Smooth muscle cell (in vitro differentiated cells): ENCODE data around the gene KLK15. TPM values are rescaled to one million over a fixed set of nuclear protein-coding genes. Genes with fewer than 3 reads are reported as not detected.

Experiments
- DNase-seq: peaks from one replicate; lab custom pipeline; 2025; ENCODE audit not compliant: unreplicated experiment; lab: John Stamatoyannopoulos, UW
- H2AFZ ChIP-seq: fragments of 200-600 bp; sonication (generic); 2 replicates; pipeline ENCODE4 v1.6.0; 2016; ENCODE audit warnings: antibody characterized with exemption, low read depth, mild to moderate bottlenecking
- H3F3A ChIP-seq: fragments of 200-600 bp; sonication (generic); 2 replicates; pipeline ENCODE4 v1.6.0; 2017; ENCODE audit warnings: antibody characterized with exemption, low read depth
- H3K27ac ChIP-seq: fragments of 200-600 bp; sonication (generic); 2 replicates; pipeline ENCODE4 v1.5.1; 2016; ENCODE audit warnings: low read depth, mild to moderate bottlenecking
- H3K27me3 ChIP-seq: fragments of 200-600 bp; sonication (generic); 2 replicates; pipeline ENCODE4 v1.6.1; 2016; ENCODE audit warnings: low read depth, mild to moderate bottlenecking
- H3K36me3 ChIP-seq: fragments of 200-600 bp; sonication (generic); 2 replicates; pipeline ENCODE4 v1.5.1; 2016; ENCODE audit warnings: low read depth
- H3K4me1 ChIP-seq: fragments of 200-600 bp; sonication (generic); 2 replicates; pipeline ENCODE4 v1.5.1; 2016; ENCODE audit warnings: low read depth
- H3K4me2 ChIP-seq: fragments of 200-600 bp; sonication (generic); 2 replicates; pipeline ENCODE4 v1.6.0; 2016; ENCODE audit warnings: mild to moderate bottlenecking
- H3K4me3 ChIP-seq: fragments of 200-600 bp; sonication (generic); 2 replicates; pipeline ENCODE4 v1.5.1; 2016; ENCODE audit warnings: mild to moderate bottlenecking
- H3K79me2 ChIP-seq: fragments of 200-600 bp; sonication (generic); 2 replicates; pipeline ENCODE4 v1.6.0; 2016; ENCODE audit warnings: low read depth, mild to moderate bottlenecking
- H3K9ac ChIP-seq: fragments of 200-600 bp; sonication (generic); 2 replicates; pipeline ENCODE4 v1.6.0; 2016; ENCODE audit warnings: low read depth
- H3K9me3 ChIP-seq: fragments of 200-600 bp; sonication (generic); replicated peaks from 2 replicates; pipeline ENCODE4 v1.5.1; 2016; ENCODE audit warnings: low read depth
- H4K20me1 ChIP-seq: fragments of 200-600 bp; sonication (generic); 2 replicates; pipeline ENCODE4 v1.6.0; 2016; ENCODE audit warnings: low read depth
- CTCF ChIP-seq: fragments of 200-600 bp; sonication (generic); IDR thresholded peaks from 2 replicates; pipeline ENCODE4 v1.5.1; 2017; ENCODE audit warnings: borderline replicate concordance, mild to moderate bottlenecking, antibody characterized with exemption; ENCODE audit not compliant: insufficient read depth, poor library complexity, severe bottlenecking
- WGBS: methylation state at CpG from one replicate; pipeline ENCODE4 v1.1.7; 2016; ENCODE audit warnings: low lambda C conversion rate; 5-methylcytosine and 5-hydroxymethylcytosine counted together
- polyA plus RNA-seq: library from polyadenylated mRNA; unstranded; fragments of >200 nt; fragmentation: Nextera tagmentation; extraction: Ambion mirVana; gene quantifications from 2 replicates; pipeline ENCODE4 v1.2.1, GENCODE V29; 2016
- total RNA-seq: library from RNA; depleted of rRNA; stranded (reverse); fragments of >200 nt; gene quantifications from 2 replicates; pipeline ENCODE4 v1.2.3, GENCODE V29; 2014

Gene KLK15
- total and polyA plus RNA-seq, 2 experiments from 2014 or later: not detected

- Histone ChIP-seq H3K9me3 (no peaks in the 10 kb centered on the region), H3K4me2 (no peak overlapping the region), H3K36me3 (no peaks in the 10 kb centered on the region), H3F3A (no peaks in the 10 kb centered on the region), H3K4me3 (no peak overlapping the region), H3K9ac (no peak overlapping the region), H2AFZ (no peak overlapping the region), H3K27me3 (no peaks in the 10 kb centered on the region), H3K4me1 (no peaks in the 10 kb centered on the region), H3K27ac (no peak overlapping the region), H4K20me1 (no peaks in the 10 kb centered on the region), H3K79me2 (no peaks in the 10 kb centered on the region)
- DNase-seq: no peak
- 89% methylated on average over 6 of the region's 6 CpGs for WGBS
- TF ChIP-seq CTCF: no peak
Observed at GRCh38 chr19:50833802-50834167, 411 bp upstream of the KLK15 start.

GRCh38 chr19:50832666-50833065 is 708 bp downstream of the KLK15 start:
- H3K9me3 ChIP-seq: no peaks in the 10 kb centered on the region
- 92% methylated on average over 8 of the region's 8 CpGs for WGBS
- no peaks in the 10 kb centered on the region for H3K79me2 ChIP-seq
- no peaks in the 10 kb centered on the region for H4K20me1 ChIP-seq
- no peak for TF ChIP-seq CTCF
- DNase-seq: no peak
- H3K4me1 ChIP-seq: no peaks in the 10 kb centered on the region
- no peaks in the 10 kb centered on the region for H3K36me3 ChIP-seq
- no peak overlapping the region for H3K4me3 ChIP-seq
- no peak overlapping the region for H2AFZ ChIP-seq
- no peaks in the 10 kb centered on the region for H3F3A ChIP-seq
- no peak overlapping the region for H3K4me2 ChIP-seq
- no peaks in the 10 kb centered on the region for H3K27me3 ChIP-seq
- no peak overlapping the region for H3K9ac ChIP-seq
- no peak overlapping the region for H3K27ac ChIP-seq

- H3K4me2 ChIP-seq: no peak overlapping the region
- no peak for TF ChIP-seq CTCF
- no peak overlapping the region for H3K27ac ChIP-seq
- H2AFZ ChIP-seq: no peak overlapping the region
- WGBS: 72% methylated on average over 7 of the region's 7 CpGs
- no peak overlapping the region for H3K4me3 ChIP-seq
- H3K9ac ChIP-seq: no peak overlapping the region
- H3K27me3 ChIP-seq: no peaks in the 10 kb centered on the region
- no peaks in the 10 kb centered on the region for H3K36me3 ChIP-seq
- H4K20me1 ChIP-seq: no peaks in the 10 kb centered on the region
- H3K79me2 ChIP-seq: no peaks in the 10 kb centered on the region
- H3F3A ChIP-seq: no peaks in the 10 kb centered on the region
- DNase-seq: no peak
- no peaks in the 10 kb centered on the region for H3K9me3 ChIP-seq
- no peaks in the 10 kb centered on the region for H3K4me1 ChIP-seq
Observed at GRCh38 chr19:50831026-50831396, 2.4 kb downstream of the KLK15 start.

GRCh38 chr19:50830266-50831025 is 2.9 kb downstream of the KLK15 start:
- no peak for DNase-seq
- H2AFZ ChIP-seq: no peak overlapping the region
- H3K27me3 ChIP-seq: no peaks in the 10 kb centered on the region
- no peak overlapping the region for H3K4me3 ChIP-seq
- no peaks in the 10 kb centered on the region for H3F3A ChIP-seq
- H3K4me2 ChIP-seq: no peak overlapping the region
- H4K20me1 ChIP-seq: no peaks in the 10 kb centered on the region
- no peaks in the 10 kb centered on the region for H3K4me1 ChIP-seq
- no peak for TF ChIP-seq CTCF
- no peaks in the 10 kb centered on the region for H3K79me2 ChIP-seq
- no peaks in the 10 kb centered on the region for H3K9me3 ChIP-seq
- no peaks in the 10 kb centered on the region for H3K36me3 ChIP-seq
- H3K9ac ChIP-seq: no peak overlapping the region
- no peak overlapping the region for H3K27ac ChIP-seq
- 75% methylated on average over 15 of the region's 17 CpGs for WGBS
